ENCODE results near the gene ARHGAP11A. TPM values are rescaled to one million over a fixed set of nuclear protein-coding genes. Genes with fewer than 3 reads are reported as not detected.

Gene ARHGAP11A
- total RNA-seq, 2 donors from 2014 or later: 0.33 to 1.6 TPM

- Histone ChIP-seq H3K27ac (no peak overlapping the region), H3K4me1 (peaks cover 8% of the 10 kb centered on the region), H3K27me3 (no peaks in the 10 kb centered on the region), H3K36me3 (replicated peaks in 1 of 2; ENCODE audit: insufficient read depth in 1 of 2, low read depth in 2 of 2) (no peaks in the 10 kb centered on the region), H3K9me3 (no peaks in the 10 kb centered on the region), H3K4me3 (no peak overlapping the region)
- intact Hi-C loops (cut with DNase I): no loop called here
- no peak for ATAC-seq
- TF ChIP-seq CTCF (IDR thresholded peaks at IDR 0.05) (no peak), POLR2A (IDR thresholded peaks at IDR 0.05) (no peak)
- peak in 2 of 4 donors; percentile 9 to 30 for DNase-seq
- WGBS, 2 donors: 83 to 84% methylated on average over 8 of the region's 8 CpGs
Measured at GRCh38 chr15:32683906-32684584, 68.7 kb downstream of the ARHGAP11A start.

GRCh38 chr15:32685576-32685975 is 70.3 kb downstream of the ARHGAP11A start:
- Histone ChIP-seq H3K9me3 (no peaks in the 10 kb centered on the region), H3K27me3 (no peaks in the 10 kb centered on the region), H3K4me3 (no peak overlapping the region), H3K27ac (no peak overlapping the region), H3K4me1 (peaks cover 8% of the 10 kb centered on the region), H3K36me3 (replicated peaks in 1 of 2; ENCODE audit: insufficient read depth in 1 of 2, low read depth in 2 of 2) (no peaks in the 10 kb centered on the region)
- WGBS, 2 donors: 69 to 85% methylated on average over 1 of the region's 1 CpG
- DNase-seq: no peak
- intact Hi-C loops (cut with DNase I): no loop called here
- no peak for ATAC-seq
- no peak for TF ChIP-seq POLR2A (IDR thresholded peaks at IDR 0.05)
- no peak for TF ChIP-seq CTCF (IDR thresholded peaks at IDR 0.05)

- no peak overlapping the region for H3K4me3 ChIP-seq
- 68 to 89% methylated on average over 5 of the region's 5 CpGs for WGBS, 2 donors
- no peaks in the 10 kb centered on the region for H3K9me3 ChIP-seq
- TF ChIP-seq POLR2A (IDR thresholded peaks at IDR 0.05) (no peak), CTCF (IDR thresholded peaks at IDR 0.05) (no peak)
- ATAC-seq (no peak), DNase-seq (no peak)
- H3K27me3 ChIP-seq: no peaks in the 10 kb centered on the region
- H3K4me1 ChIP-seq: peaks cover 8% of the 10 kb centered on the region
- intact Hi-C loops (cut with DNase I): no loop called here
- H3K27ac ChIP-seq: no peak overlapping the region
- H3K36me3 ChIP-seq (replicated peaks in 1 of 2; ENCODE audit: insufficient read depth in 1 of 2, low read depth in 2 of 2): no peaks in the 10 kb centered on the region
Measured at GRCh38 chr15:32687556-32687955, 72.3 kb downstream of the ARHGAP11A start.

- DNase-seq: peak; percentile 75 to 91 (median 84)
- no peak overlapping the region for H3K27ac ChIP-seq
- no peak for TF ChIP-seq CTCF (IDR thresholded peaks at IDR 0.05)
- no peak for TF ChIP-seq POLR2A (IDR thresholded peaks at IDR 0.05)
- 14 to 23% methylated on average over 2 of the region's 2 CpGs for WGBS, 2 donors
- intact Hi-C loops (cut with DNase I): no loop called here
- no peaks in the 10 kb centered on the region for H3K36me3 ChIP-seq (replicated peaks in 1 of 2; ENCODE audit: insufficient read depth in 1 of 2, low read depth in 2 of 2)
- H3K4me3 ChIP-seq: no peak overlapping the region
- peak; percentile 87 for ATAC-seq
- H3K4me1 ChIP-seq: peaks cover 8% of the 10 kb centered on the region
- H3K9me3 ChIP-seq: no peaks in the 10 kb centered on the region
- H3K27me3 ChIP-seq: no peaks in the 10 kb centered on the region
Measured at GRCh38 chr15:32688151-32688639, 72.9 kb downstream of the ARHGAP11A start.

Small RNAs within 50 kb of the gene (small RNA-seq; reads per million reads assigned to genes)
- gene RN7SL286P: not detected

Other genes with a start within 250 kb of the ARHGAP11A start
- under 1 TPM in 1 of 2 donors, not detected in 1; 0.78 TPM for gene GOLGA8K, start 212.2 kb upstream of the ARHGAP11A start, total RNA-seq
- gene GOLGA8O, start 159.9 kb upstream of the ARHGAP11A start, total RNA-seq: not detected
- 10 to 100 TPM; 23.3 to 26.7 TPM for gene GOLGA8N, start 22.0 kb upstream of the ARHGAP11A start, total RNA-seq
- gene SCG5, start 26.2 kb downstream of the ARHGAP11A start, total RNA-seq: 10 to 100 TPM; 49.4 to 50.1 TPM
- gene GREM1, start 102.5 kb downstream of the ARHGAP11A start, total RNA-seq: 1 to 10 TPM in 1 of 2 donors, under 1 TPM in 1; under 0.01 to 6.5 TPM

Measured in body of pancreas (tissue), 4 donors.